Tibial artery (tissue), 4 donors: Measurements from ENCODE around the gene COP1.

Source experiments
- DNase-seq, 2 donors: peaks; one replicate each; pipeline ENCODE4 v3.0.0-alpha.2; 2019
- H3K27ac ChIP-seq, 2 donors: fragments of 200-600 bp; sonication (generic) in 1 of 2; 1 replicate in 1 of 2; 2 replicates in 1 of 2; pipeline ENCODE4 v1.5.1; 2018 to 2019; ENCODE audit warnings: mild to moderate bottlenecking in 1 of 2
- H3K27me3 ChIP-seq, 2 donors: fragments of 200-600 bp; sonication (generic) in 1 of 2; one replicate each; pipeline versions ENCODE4 v1.5.1 to v1.6.0; 2016 to 2019
- H3K36me3 ChIP-seq, 3 donors: fragments of 200-600 bp; sonication (generic) in 2 of 3; one replicate each; pipeline ENCODE4 v1.5.1; 2016 to 2019; ENCODE audit warnings: mild to moderate bottlenecking in 2 of 3
- H3K4me1 ChIP-seq, 4 donors: fragments of 200-600 bp; sonication (generic) in 2 of 4; 1 replicate in 3 of 4; 2 replicates in 1 of 4; pipeline ENCODE4 v1.5.1; 2016 to 2019
- H3K4me3 ChIP-seq, 2 donors: fragments of 200-600 bp; sonication (generic) in 1 of 2; 1 replicate in 1 of 2; 2 replicates in 1 of 2; pipeline ENCODE4 v1.5.1; 2018 to 2019; ENCODE audit warnings: mild to moderate bottlenecking in 2 of 2
- H3K9me3 ChIP-seq, 3 donors: fragments of 200-600 bp; sonication (generic) in 1 of 3; one replicate each; pipeline ENCODE4 v1.5.1; 2016 to 2019
- intact Hi-C: fragments of 100-400 bp; cut with DNase I; formaldehyde crosslinking; loops from one replicate; pipeline ENCODE4 v1.15.0; 2023; ENCODE audit warnings: low total_unique reads
- TF ChIP-seq, protein P1 (sequence below), 2 experiments: fragments of 200-600 bp in 1 of 2; fragments of 450-650 bp in 1 of 2; IDR thresholded peaks; one replicate each; pipeline ENCODE4 v1.5.1; 2017 to 2019; ENCODE audit warnings: antibody characterized with exemption in 2 of 2, mild to moderate bottlenecking in 1 of 2, moderate library complexity in 1 of 2

COP1 gene

DNA sequence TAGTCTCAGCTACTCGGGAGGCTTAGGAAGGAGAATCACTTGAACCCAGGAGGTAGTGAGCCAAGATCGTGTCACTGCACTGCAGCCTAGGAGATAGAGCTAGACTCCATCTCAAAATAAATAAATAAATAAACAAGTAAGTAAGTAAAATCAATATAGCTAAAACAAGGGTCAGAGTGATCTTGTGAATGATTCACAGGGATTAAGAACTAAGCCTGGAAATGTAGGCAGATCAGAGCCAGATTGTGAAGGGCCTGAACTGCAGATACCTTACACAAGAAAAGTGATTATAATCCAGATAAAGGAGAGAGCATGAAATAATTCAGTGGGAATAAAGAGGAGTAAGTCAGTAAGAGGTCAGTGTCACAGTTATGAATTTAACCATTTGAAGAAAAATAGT is 41.5 kb downstream of the COP1 start:
- TF ChIP-seq, protein P1, sequence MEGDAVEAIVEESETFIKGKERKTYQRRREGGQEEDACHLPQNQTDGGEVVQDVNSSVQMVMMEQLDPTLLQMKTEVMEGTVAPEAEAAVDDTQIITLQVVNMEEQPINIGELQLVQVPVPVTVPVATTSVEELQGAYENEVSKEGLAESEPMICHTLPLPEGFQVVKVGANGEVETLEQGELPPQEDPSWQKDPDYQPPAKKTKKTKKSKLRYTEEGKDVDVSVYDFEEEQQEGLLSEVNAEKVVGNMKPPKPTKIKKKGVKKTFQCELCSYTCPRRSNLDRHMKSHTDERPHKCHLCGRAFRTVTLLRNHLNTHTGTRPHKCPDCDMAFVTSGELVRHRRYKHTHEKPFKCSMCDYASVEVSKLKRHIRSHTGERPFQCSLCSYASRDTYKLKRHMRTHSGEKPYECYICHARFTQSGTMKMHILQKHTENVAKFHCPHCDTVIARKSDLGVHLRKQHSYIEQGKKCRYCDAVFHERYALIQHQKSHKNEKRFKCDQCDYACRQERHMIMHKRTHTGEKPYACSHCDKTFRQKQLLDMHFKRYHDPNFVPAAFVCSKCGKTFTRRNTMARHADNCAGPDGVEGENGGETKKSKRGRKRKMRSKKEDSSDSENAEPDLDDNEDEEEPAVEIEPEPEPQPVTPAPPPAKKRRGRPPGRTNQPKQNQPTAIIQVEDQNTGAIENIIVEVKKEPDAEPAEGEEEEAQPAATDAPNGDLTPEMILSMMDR (IDR thresholded peaks at IDR 0.05) = no peak
- Histone ChIP-seq H3K27me3 (no peaks in the 10 kb centered on the region), H3K9me3 (no peaks in the 10 kb centered on the region), H3K36me3 (peaks cover 16 to 25% (median 19%) of the 10 kb centered on the region in 3 donors), H3K27ac (no peak overlapping the region), H3K4me1 (no peaks in the 10 kb centered on the region), H3K4me3 (no peak overlapping the region)
- intact Hi-C loops = no loop called here
- no peak for DNase-seq

DNA sequence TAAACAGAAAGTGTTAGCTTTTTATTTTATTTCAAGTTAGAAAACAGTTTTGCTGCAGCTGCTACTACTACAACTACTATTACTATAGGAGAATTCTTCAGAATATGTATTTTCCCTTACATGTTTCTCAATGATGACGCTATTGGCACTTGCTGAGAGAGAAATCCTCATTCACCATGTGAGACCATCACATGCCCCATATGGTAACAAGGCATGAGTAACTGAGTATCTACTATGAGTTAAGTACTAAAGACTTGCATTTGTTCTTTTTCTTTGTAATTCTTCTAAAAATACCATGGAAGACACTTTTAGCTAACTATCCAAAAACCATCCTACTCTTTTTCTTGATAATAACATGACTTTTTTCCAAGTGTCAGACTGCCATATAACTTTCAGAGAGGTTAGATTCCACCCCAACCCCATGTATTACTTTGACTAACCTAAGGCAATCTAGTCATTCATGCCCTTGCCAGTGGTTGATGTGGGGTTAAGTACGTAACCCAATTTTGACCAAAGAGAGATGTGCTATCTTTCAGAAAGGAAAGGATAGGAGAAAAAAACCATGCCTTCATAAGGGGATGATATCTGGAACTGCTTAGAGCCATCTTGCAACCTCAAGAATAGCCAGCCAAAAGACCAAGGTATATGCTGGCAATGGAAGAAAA is 42.9 kb downstream of the COP1 start:
- no peak for DNase-seq
- H3K36me3 ChIP-seq = peaks cover 10 to 28% (median 20%) of the 10 kb centered on the region in 3 donors
- TF ChIP-seq, protein P1 (IDR thresholded peaks at IDR 0.05) = no peak
- no peaks in the 10 kb centered on the region for H3K9me3 ChIP-seq
- no peak overlapping the region for H3K4me3 ChIP-seq
- intact Hi-C loops = no loop called here
- H3K4me1 ChIP-seq = no peaks in the 10 kb centered on the region
- no peaks in the 10 kb centered on the region for H3K27me3 ChIP-seq
- no peak overlapping the region for H3K27ac ChIP-seq

DNA sequence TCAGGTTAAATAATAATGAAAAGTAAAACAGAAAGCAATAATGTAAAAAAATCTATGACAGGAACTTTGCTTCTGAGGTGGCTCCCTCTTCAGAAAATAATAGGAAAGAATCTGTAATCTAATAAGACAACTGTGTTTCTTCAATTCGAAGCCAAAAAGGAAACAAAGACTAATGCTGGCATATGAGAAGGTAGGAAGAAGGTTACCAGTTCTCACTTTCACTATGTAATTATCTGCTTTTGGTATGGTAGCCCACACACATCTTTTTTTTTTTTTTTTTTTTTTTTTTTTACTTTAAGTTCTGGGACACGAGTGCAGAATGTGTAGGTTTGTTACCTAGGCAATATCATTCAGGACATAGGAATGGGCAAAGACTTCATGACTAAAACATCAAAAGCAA is 47.1 kb downstream of the COP1 start:
- Histone ChIP-seq H3K27ac (no peak overlapping the region), H3K4me3 (no peak overlapping the region), H3K27me3 (no peaks in the 10 kb centered on the region), H3K4me1 (no peaks in the 10 kb centered on the region), H3K9me3 (peaks cover 0 to 17% (median 4%) of the 10 kb centered on the region in 3 donors), H3K36me3 (peaks cover 24 to 39% (median 28%) of the 10 kb centered on the region in 3 donors)
- TF ChIP-seq, protein P1 (IDR thresholded peaks at IDR 0.05) = no peak
- no peak for DNase-seq
- intact Hi-C loops = no loop called here

DNA sequence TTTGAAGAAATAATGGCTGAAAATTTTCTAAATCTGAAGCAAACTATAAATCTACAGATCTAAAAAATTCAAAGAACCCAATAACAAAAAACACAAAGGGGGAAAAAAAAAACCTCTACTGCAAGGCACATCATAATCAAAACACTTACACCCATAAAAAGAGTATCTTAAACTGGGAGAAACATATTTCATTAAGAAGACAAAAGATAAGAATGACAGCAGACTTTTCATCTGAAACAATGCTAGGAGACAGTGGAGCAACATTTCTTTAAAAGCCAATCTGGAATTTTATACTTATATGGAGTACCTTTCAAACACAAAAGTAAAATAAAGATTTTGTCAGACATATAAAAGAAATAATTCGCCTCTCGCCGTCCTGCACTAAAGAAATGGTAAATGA is 49.1 kb downstream of the COP1 start:
- intact Hi-C loops = no loop called here
- DNase-seq = no peak
- H3K4me3 ChIP-seq = no peak overlapping the region
- no peaks in the 10 kb centered on the region for H3K4me1 ChIP-seq
- peaks cover 24 to 46% (median 40%) of the 10 kb centered on the region in 3 donors for H3K36me3 ChIP-seq
- H3K27ac ChIP-seq = no peak overlapping the region
- TF ChIP-seq, protein P1 (IDR thresholded peaks at IDR 0.05) = no peak
- H3K27me3 ChIP-seq = no peaks in the 10 kb centered on the region
- H3K9me3 ChIP-seq = peaks cover 0 to 17% (median 4%) of the 10 kb centered on the region in 3 donors

DNA sequence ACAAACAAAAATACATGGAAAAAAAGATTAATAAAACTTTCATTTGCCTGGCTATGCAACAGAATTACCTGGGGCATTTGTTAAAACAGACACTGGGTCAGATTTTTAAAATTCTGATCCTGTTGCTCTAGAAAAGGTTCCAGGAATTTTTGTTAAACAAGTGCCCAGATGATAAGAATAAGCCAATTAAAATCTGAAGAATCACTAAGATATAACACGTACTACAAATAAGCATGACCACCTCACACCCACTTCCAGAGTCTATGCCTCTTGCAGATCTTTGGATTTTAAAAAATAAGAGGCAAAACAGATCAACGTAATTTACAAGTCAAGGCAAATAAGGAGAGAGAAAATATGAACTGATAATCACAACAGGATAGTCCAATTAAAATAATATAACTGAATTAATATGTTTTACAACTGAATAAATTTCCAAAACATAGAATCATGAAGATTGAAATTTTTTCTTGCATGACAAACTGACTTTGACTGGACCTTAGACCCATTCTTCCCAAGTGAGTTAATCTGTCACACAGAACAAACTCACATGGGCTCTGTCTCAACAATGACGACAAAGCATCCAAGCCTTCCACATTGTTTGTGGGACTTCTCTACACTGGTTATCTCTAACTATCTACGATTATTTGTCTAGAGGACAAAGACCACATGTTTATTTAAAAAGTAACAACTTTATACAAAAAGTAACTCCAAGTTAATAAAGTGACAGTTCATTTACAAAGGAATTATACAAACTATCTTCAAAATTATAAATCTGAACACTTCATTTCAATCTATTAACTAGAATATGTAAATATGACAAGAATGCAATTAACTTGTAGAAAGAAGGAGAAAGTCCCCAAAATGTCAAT is 56.9 kb downstream of the COP1 start:
- TF ChIP-seq, protein P1 (IDR thresholded peaks at IDR 0.05) = no peak
- intact Hi-C loops = no loop called here
- Histone ChIP-seq H3K36me3 (peaks cover 6 to 15% (median 11%) of the 10 kb centered on the region in 3 donors), H3K4me1 (no peaks in the 10 kb centered on the region), H3K27ac (no peak overlapping the region), H3K27me3 (no peaks in the 10 kb centered on the region), H3K9me3 (no peaks in the 10 kb centered on the region), H3K4me3 (no peak overlapping the region)
- DNase-seq = no peak
